Umbilical cord (tissue), 2 donors: ENCODE measurements around the gene TASP1. TPM values are rescaled to one million over a fixed set of nuclear protein-coding genes. Genes with fewer than 3 reads are reported as not detected.
"Not testable (repeated sequence)": the region's sequence is repeated elsewhere in the genome, so short reads cannot be mapped to it uniquely, and the experiment has no call there.

ENCODE experiments used
- DNase-seq: peaks from one replicate; pipeline ENCODE4 v3.0.0-alpha.2; 2015; ENCODE audit warnings: low spot score
- total RNA-seq: library from RNA; depleted of rRNA; stranded (reverse); fragments of >200 nt; gene quantifications from one replicate; pipeline ENCODE4 v1.2.3, GENCODE V29; 2014; ENCODE audit warnings: low replicate concordance; ENCODE audit not compliant: insufficient read depth

Gene TASP1
- total RNA-seq, 1 donor from 2014 or later, result 54.2 TPM

DNA sequence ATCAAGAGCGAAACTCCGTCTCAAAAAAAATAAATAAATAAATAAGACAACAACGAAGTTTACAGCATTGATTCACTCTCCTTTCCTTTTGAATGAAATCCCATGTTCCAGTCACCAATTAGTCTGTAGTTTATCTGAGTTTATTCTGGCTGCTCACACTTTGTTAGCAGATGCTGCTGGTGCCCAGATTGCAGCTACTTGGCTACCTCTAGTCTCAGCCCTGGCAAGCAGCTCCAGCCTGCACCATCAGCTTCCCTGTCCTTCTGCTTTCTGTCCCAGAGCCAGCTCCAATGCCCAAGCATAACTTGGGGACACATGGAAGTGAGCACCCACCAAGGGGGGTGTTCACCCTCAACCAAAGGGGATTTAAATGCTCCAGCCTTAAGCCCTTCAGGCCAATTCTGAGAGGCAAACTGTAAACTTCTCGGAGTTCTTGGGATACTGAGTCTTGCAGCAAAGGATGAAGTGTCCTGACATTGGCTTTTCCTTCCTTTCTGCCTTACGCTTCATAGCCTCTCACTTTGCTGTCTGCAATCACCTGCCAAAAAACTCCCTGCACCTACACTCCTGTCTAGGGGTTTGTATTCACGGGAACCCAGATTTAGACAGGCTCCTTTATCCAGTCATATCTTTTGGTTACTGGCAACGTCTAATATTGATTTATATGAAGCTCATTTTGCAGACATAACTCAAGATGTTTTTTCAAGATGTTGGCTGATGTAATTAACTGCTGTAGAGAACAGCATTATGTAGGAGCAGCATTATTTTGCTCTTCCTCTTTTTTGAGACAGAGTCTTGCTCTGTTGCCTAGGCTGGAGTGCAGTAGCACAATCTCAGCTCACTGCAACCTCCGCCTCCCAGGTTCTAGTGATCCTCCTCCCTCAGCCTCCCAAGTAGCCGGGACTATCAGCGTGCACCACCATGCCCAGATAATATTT, 9.8 kb upstream of the TASP1 start:
- no peak for DNase-seq

DNA sequence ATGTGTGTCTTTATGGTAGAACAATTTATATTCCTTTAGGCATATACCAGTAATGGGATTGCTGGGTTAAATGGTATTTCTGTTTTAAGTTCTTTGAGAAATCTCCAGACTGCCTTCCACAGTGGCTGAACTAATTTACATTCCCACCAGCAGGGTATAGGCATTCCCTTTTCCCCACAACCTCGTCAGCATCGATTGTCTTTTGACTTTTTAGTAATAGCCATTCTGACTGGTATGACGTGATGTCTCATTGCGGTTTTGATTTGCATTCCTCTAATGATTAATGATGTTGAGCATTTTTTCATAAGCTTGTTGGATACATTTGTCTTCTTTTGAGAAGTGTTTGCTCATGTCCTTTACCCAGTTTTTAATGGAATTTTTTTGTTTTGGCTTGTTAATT, 5.3 kb upstream of the TASP1 start:
- no peak for DNase-seq

DNA sequence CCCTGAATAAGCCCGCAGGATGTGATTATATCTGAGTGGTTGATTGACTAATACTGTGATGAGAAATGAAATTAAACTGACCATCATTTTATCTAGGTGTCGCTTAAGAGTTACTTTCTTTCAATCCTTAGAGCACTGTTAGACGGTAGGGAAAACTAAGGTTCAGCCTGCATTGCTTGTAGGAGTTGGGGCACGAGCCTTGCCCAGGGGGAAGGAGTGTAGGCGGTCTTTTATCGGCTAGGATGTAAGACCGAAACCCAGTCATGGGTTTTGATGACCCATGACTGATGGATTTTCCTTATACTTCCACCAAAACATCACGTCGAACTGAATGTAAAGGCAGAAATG, 392 bp upstream of the TASP1 start:
- no peak for DNase-seq

DNA sequence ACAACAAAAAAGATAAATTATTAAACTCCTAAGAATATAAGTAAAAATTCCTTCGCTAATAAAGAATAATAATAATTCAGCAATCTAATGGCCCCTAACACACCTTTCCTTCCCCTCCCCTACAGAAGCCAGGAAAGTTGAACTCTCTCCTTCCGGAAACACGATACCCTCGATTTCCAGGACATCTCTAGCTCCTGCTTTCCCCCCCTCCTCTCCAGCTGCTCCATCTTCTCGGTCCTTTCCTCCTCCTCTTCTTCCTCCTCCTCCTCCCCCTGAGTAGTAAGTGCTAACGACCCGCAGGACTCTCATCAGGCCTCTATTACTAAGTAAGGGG, 603 bp downstream of the TASP1 start:
- peak; percentile 26 for DNase-seq

DNA sequence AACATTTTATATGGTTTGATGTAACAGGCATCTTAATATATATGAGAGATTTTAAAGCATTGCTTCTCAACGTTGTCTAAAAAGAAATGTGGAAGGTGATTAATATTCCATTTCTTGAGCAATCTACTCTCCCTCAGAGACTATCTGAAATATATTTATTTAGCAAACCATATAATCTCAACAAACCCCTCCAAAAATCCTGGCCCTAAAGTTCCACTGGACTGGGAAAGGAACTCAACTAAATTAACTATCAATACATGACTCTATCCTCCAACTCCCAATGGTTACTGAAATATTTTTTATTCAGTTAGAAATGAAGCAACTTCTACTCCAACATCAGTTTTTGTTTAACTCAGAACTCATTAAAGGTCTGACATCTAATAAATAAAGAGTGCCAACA, 6.3 kb downstream of the TASP1 start:
- DNase-seq, result no peak

DNA sequence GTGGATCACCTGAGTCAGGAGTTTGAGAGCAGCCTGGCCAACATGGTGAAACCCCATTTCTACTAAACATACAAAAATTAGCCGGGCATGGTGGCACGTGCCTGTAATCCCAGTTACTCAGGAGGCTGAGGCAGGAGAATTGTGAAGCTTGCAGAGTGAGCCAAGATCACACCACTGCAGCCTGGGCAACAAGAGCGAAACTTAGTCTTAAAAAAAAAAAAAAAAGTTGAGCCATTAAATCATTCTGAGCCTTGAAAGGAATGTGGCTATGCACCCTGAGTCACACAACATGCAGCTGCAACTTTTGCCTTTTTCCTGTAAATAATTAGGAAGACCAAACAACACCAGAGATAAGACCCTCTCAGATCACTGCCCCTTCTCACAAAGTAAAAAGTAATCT, 11.2 kb downstream of the TASP1 start:
- peak; percentile 46 for DNase-seq

DNA sequence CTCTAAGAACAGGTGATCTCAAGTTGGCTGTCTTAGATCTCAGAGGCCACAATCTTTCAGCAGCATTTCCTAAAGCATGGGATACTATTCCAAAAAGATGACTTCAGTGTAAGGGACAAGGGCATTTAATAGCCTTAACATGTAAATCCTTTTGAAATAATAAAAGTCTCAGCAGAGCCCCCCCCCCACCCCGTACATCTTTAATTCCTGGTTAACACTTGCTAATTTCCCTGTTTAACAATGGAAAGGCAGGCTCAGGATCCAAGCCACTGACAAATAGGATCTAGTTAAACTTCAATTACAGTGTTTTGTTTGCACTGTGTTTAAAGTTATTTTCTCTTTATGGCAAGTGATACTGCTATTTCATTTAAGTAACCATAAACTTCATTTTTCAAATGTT, 12.0 kb downstream of the TASP1 start:
- DNase-seq, result no peak

DNA sequence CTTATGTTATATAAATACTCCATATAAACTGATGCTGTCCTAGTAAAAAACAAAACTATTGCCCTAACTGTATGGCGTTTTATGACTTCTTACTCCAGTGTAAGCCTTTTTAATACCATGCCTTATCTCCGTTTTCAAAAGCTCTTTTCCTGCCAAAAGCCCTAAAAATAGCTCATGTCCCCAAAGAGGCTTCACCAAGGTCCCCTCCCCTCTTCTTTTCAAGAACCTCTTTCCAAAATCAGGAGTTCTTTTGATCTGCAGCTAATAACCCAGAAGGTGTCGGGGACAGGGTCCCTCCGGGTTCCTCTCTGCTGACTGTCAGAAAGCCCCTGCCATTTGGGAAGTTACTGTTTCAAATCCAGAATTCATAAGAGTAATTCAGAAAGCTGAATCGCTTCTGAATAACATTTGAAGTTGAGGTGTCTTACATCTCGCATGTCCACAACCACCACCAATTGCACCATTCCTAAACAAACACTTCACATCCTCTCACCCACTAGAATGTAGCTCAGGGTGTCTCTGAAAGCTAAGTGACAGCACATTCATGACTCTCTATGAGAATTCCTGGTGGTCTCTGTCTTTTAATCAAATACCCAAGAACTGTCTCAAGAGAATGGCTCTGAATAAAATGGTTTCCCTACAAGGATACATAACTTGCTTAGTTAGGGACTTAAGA, 13.3 kb downstream of the TASP1 start:
- no peak for DNase-seq

DNA sequence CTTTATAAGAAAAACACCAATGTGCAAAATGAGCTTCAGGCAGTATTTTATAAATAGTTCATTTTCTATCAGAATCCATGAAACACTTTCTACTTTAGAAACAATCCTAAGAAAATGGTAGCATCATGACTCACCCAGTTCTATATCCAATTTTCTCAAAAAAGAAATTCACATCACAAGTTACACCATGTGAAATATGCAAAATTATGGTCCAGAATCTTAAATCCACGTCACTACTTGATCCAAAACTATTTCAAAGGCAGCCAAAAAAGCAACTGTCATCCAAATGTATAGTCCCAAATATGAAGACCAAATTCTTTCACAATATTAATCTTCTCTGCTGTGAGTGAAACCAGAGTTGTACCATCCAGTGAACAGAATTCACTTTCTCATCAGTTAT, 19.3 kb downstream of the TASP1 start:
- peak; percentile 82 for DNase-seq

DNA sequence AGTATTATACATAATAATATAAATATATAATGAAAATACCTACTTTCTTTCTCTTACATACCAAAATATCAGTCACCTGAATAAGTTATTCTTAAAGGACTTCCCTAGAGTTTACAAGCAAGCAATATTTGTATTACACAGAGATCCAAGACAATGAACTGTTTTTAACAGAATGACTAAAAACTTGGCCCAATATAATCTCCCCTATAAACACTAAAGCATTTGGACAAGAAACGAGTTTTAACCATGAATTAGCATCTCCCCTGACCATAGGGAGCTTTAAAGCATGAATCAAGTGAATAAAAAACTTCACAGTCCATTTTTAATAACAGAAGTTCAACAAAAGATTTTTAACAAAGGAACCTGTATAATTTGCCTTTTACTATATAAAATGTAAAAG, 20.3 kb downstream of the TASP1 start:
- not testable (repeated sequence) for DNase-seq

DNA sequence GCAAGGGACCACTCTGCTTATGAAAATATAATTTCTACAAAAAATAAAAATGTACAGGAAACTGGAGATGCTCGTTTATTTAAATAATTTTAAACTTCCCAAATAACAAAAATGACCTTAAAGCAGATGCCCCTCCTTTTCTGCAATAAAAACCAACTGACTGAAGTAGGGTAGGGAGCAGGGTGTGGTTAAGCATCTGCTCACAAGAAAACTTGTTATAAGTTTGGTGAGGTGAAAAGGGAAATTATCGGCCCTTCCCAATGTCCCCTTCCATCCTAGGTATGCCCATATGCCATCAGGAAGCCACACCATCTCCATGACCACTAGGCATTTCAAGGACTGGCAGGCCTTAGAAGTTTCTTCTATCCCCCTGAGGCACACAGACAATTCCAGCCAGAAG, 21.1 kb downstream of the TASP1 start:
- not testable (repeated sequence) for DNase-seq

DNA sequence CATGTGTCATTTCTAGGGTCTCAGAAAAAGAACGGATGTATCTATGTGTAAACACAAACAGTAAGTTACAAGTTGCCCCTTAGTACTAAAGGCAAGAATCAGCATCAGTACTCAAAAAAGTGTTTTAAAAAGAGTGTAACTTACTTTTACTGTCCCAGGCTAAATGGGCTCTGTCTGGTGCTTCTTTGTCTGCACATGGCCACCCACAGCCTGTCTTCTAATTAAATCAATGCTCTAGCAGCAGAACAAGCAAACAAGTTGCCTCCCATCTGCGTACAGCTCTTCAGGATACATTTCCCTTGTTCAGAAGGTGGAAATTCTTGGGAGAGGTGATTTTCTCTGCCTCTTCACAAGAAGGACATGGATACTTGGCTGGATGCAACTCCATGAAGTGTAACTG, 22.0 kb downstream of the TASP1 start:
- not testable (repeated sequence) for DNase-seq

DNA sequence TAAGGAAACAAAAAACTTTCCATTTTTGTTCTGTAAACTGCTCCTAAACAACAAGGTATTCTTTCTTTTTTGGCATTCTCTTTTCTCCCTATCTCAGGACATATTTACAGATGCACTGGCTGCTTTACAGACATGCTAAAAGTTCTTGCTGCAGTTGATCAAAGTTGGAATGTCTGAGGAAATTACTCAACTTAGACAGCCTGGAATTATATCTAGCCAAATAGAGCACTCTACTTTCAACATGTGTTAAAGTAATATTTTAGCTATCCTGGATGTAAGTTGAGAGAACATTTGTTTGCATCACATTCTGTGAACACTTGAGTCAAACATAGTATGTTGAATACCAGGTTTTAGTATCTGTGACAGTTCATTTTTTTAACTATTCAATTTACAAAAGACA, 24.8 kb downstream of the TASP1 start:
- peak; percentile 84 for DNase-seq

DNA sequence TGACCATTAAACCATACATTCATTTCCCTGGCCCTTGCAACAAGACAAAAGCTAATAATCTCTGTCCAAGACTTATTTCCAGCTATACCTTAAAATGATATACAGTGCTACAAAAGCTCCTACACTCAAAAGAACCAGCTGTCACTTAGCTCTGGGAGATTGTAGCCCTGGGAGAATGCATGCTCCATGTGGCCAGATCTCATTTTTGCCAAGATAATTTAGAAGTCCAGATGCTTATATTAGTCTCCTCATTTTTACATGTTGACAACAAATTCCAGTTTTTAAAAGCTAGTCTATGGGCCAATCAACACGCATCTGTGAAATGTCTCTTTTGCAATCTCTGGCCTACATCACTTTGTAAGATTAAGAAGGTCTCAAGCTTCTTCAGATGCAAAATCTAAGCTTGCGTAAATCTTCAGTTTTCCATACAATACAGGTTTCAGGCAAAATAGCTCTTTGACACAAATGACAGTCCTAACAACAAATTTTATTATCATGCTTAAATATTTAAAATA, 27.1 kb downstream of the TASP1 start:
- DNase-seq, result peak; percentile 38

DNA sequence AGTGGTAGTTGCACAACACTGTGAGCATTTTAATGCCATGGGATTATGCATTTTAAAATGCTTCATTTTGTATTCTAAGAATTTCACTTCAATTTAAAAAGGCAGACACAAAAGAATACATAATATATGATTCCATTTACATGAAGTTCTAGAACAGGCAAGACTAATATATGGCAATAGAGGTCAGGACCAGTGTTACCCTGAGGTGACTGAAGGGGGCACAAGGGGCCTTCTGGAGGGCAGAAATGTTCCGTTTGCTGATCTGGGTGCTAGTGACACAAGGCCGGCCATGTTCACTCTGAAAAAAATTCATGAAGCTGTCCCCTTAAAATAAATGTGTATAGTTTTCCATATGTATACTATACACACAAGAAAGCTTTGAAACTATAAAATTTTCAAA, 28.5 kb downstream of the TASP1 start:
- DNase-seq, result no peak

DNA sequence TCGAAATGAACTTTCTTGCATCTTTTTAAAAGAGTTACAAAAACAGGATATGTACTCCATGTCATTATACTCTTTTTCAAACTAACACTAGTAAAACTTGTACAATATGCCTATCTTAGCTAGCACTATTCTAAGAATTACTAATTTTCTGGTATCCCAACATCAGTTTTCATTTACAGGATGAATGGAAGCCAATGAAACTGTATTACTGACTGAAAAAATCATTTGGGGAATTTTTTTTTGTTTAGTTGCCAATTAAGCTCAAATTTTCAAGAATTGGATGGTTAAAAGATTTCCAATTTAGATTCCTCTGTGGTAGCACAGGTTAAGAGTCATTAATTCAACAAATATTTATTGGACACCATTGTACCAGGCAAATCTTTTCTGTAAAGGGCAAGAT, 30.7 kb downstream of the TASP1 start:
- DNase-seq, result no peak

DNA sequence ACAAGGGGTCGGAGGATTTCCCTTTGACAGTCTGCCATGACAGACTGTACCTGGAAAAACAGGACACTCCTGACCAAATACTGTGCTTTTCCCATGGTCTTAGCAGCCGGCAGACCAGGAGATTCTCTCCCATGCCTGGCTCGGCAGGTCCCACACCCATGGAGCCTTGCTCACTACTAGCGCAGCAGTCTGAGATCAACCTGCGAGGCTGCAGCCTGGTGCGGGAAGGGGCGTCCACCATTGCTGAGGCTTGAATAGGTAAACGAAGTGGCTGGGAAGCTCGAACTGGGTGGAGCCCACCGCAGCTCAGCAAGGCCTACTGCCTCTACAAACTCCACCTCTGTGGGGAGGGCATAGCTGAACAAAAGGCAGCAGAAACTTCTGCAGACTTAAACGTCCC, 45.3 kb downstream of the TASP1 start:
- not testable (repeated sequence) for DNase-seq

DNA sequence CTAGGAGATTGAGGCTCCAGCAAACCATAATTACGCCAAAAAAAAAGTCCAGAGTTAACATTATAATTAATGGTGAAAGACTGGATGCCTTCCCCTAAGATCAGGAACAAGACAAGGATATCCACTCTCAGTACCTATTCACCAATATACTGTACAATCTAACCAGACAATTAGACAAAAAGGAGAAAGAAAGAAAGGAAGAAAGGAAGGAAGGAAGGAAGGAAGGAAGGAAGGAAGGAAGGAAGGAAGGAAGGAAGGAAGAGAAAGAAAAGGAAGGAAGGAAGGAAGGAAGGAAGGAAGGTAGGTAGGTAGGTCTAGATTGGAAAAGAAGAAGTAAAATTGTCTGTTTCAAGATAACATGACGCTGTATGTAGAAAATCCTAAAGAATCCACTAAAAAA, 50.7 kb downstream of the TASP1 start:
- DNase-seq, result no peak

DNA sequence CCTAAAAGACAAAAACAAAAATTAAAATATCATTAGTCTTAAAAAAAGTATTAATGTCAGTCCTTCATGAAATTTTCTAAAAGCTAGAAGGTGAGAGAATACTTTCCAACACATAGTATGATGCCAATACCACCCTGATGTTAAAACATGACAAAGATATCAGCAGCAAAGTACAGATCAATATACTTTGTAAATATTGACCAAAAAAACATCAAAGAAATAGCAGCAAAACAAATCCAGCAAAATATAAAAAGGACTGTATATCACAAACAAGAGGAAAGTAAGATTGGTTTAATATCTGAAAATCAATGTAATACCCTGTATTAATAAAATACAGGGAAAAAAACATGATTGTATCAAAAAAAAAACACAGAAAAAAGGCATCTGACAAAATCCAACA, 51.4 kb downstream of the TASP1 start:
- no peak for DNase-seq

DNA sequence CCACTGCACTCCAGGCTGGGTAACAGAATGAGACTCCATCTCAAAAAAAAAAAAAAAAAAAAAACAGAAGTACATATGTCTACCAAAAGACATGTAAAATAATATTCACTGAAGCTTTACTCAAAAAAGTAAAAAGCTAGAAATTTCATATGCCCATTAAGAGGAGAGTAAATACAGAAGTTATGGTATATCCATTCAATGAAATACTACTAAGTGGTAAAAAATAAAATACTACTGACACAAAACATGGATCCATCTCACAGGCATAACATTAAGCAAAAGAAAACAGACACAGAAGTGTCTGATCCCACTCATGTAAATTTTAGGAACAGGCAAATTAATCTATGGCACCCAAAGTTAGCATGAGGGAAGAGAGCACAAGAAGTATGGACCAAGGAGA, 52.6 kb downstream of the TASP1 start:
- DNase-seq, result no peak

DNA sequence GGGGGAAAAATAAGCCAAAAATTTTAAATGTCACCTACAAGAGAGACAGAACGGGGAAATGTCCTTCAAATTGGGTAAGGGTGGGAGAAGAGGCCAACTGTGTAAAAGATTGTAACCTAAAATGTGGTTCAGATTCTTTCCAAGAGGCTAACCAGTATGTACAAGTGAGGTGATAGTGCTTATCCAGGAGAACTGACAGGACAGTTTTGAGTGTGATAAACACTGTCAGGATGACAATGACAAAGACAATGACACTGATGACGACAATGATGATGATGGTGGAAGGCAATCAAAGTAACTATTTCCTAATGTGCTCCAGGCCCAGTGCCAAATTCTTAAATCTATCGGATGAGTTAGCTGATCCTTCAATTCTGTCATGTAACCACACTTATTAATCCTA, 57.3 kb downstream of the TASP1 start:
- DNase-seq, result no peak

DNA sequence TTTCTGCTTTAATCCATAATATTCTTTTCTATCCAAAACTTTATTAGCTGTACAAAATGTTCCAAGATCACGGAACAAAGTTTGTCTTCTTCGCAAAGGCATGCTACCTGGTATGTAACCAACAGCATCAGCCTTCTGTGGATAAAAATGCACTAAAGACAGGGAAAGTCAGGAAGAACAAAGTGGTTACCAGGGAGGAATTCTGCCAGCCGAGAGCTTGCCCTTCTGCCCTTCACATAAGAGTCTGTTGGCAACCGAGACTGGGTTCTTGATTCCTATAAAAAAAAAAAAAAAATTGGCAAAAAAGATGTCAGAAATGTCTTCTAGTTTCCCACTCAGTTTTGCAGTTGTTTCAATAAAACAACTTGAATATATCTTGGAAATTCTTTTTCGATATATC, 58.0 kb downstream of the TASP1 start:
- no peak for DNase-seq

DNA sequence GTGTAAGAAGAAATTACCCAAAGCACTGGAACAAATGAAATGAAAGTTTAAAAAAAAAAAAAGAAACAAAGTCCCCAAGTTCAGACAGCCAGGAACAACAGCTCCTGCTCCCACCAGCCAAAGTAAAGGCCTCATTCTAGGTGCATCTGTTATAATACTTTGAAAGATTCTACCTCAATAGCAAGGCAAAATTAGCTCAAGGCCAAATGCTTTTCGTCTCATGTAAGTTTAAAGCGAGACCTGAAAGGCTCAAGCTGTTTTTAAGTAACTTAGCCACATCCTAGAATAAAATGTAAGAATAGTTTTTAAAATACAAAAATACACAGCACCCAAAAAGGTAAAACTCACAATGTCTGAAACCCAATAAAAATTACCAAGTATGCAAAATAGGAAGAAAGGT, 64.7 kb downstream of the TASP1 start:
- DNase-seq, result no peak
